Stomach (tissue), 9 donors: ENCODE data around the gene SLC16A2. TPM values are rescaled to one million over a fixed set of nuclear protein-coding genes. Genes with fewer than 3 reads are reported as not detected.

Source experiments
- DNase-seq, 2 donors: peaks; one replicate each; pipeline versions ENCODE4 v3.0.0 to v3.0.0-alpha.2; 2013 to 2019
- H3K27ac ChIP-seq, 5 donors: fragments of 200-600 bp in 4 of 5; sonication (generic) in 4 of 5; one replicate each; pipeline ENCODE4 v1.5.1; 2013 to 2019; ENCODE audit warnings: mild to moderate bottlenecking in 1 of 5, moderate library complexity in 1 of 5
- H3K27me3 ChIP-seq, 3 donors: fragments of 200-600 bp; sonication (generic); one replicate each; pipeline ENCODE4 v1.5.1; 2017 to 2019; ENCODE audit warnings: mixed run types in 1 of 3
- H3K36me3 ChIP-seq, 4 donors: fragments of 200-600 bp; sonication (generic); 1 replicate in 3 of 4; 2 replicates in 1 of 4; pipeline ENCODE4 v1.5.1; 2016 to 2019
- H3K4me1 ChIP-seq, 4 donors: fragments of 200-600 bp; sonication (generic); one replicate each; pipeline ENCODE4 v1.5.1; 2016 to 2019
- H3K4me3 ChIP-seq, 4 donors: fragments of 200-600 bp; sonication (generic) in 3 of 4; one replicate each; pipeline ENCODE4 v1.5.1; 2016 to 2019; ENCODE audit warnings: mild to moderate bottlenecking in 1 of 4
- H3K9me3 ChIP-seq, 4 donors: fragments of 200-600 bp; sonication (generic); one replicate each; pipeline ENCODE4 v1.5.1; 2016 to 2019
- CTCF ChIP-seq, 7 experiments: fragments of 450-650 bp in 4 of 7; fragments of 200-600 bp in 3 of 7; sonication (generic) in 3 of 7; IDR thresholded peaks; one replicate each; pipeline ENCODE4 v1.5.1; 2016 to 2019; ENCODE audit warnings: antibody characterized with exemption in 7 of 7, control low read depth in 2 of 7, mild to moderate bottlenecking in 1 of 7
- EP300 ChIP-seq: sonication (generic); formaldehyde crosslinking; IDR thresholded peaks from one replicate; pipeline ENCODE4 v1.6.1; 2017; ENCODE audit warnings: antibody characterized with exemption
- POLR2A ChIP-seq, 4 donors: fragments of 450-650 bp; IDR thresholded peaks; one replicate each; pipeline ENCODE4 v1.6.1; 2016; ENCODE audit warnings: antibody characterized with exemption in 4 of 4, control low read depth in 2 of 4, mild to moderate bottlenecking in 1 of 4, moderate library complexity in 1 of 4
- POLR2AphosphoS5 ChIP-seq, 3 donors: sonication (generic); formaldehyde crosslinking; IDR thresholded peaks; one replicate each; pipeline ENCODE4 v1.6.1; 2016; ENCODE audit warnings: antibody characterized with exemption in 3 of 3
- WGBS, 5 donors: extraction: QIAGEN DNeasy Blood & Tissue Kit in 3 of 5; methylation state at CpG; one replicate each; pipeline versions ENCODE4 v1.1.5 to v1.1.7; 2013 to 2018; 5-methylcytosine and 5-hydroxymethylcytosine counted together
- intact Hi-C: fragments of 100-400 bp; cut with DNase I; formaldehyde crosslinking; loops from one replicate; pipeline ENCODE4 v1.15.1; 2023; ENCODE audit warnings: low total_unique reads
- polyA plus RNA-seq, 3 donors: library from polyadenylated mRNA; stranded (reverse); fragments of 200-250 nt; gene quantifications; one replicate each; pipeline ENCODE4 v1.2.3, GENCODE V29; 2013
- small RNA-seq, 4 donors: library from RNA; depleted of rRNA; stranded (forward); fragments of <200 nt; gene quantifications; one replicate each; pipeline ENCODE3, GENCODE V24; 2016
- total RNA-seq, 5 donors: library from RNA; depleted of rRNA; stranded (reverse); fragments of >200 nt; gene quantifications; one replicate each; pipeline versions ENCODE4 v1.1.0 to v1.2.3, GENCODE V29; 2014 to 2016
- donor health status: healthy with polysubstance abuse.
- donor health status: Bipolar disorder and iron deficiency.
- donor health status: healthy.

Gene SLC16A2
- total and polyA plus RNA-seq, 8 donors, result 0.29 to 4.4 (median 2.4) TPM; not detected in 1

GRCh38 chrX:74579597-74580198 is 158.4 kb downstream of the SLC16A2 start:
- Histone ChIP-seq H3K4me1 (no peaks in the 10 kb centered on the region), H3K27me3 (no peaks in the 10 kb centered on the region), H3K4me3 (no peak overlapping the region), H3K36me3 (peaks cover 0 to 8% (median 0%) of the 10 kb centered on the region in 4 donors), H3K27ac (no peak overlapping the region), H3K9me3 (no peaks in the 10 kb centered on the region)
- intact Hi-C loops, result no loop called here
- TF ChIP-seq CTCF (IDR thresholded peaks at IDR 0.05) (no peak), EP300 (no peak), POLR2AphosphoS5 (IDR thresholded peaks at IDR 0.05) (no peak), POLR2A (IDR thresholded peaks at IDR 0.05) (no peak)
- DNase-seq, result no peak
- WGBS, 5 donors, result 39 to 61% (median 57%) methylated on average over 3 of the region's 3 CpGs

Small RNA genes lying within 50 kb of the gene (small RNA-seq; reads per million reads assigned to genes)
- gene RN7SL790P, result 0 reads per million in 4 donors

Other genes starting within 250 kb of the SLC16A2 start
- gene ZCCHC13, start 117.3 kb upstream of the SLC16A2 start, total RNA-seq, result not detected
- gene ZCCHC13, start 117.3 kb upstream of the SLC16A2 start, polyA plus RNA-seq, result not detected
- gene RLIM, start 193.1 kb downstream of the SLC16A2 start, total RNA-seq, result 10 to 100 TPM in 4 of 5 donors, 1 to 10 TPM in 1; 2.9 to 67.9 (median 16.9) TPM
- gene RLIM, start 193.1 kb downstream of the SLC16A2 start, polyA plus RNA-seq, result 1 to 10 TPM; 4.3 to 4.9 (median 4.4) TPM